ENCODE measurements around the gene DDI2. TPM values are rescaled to one million over a fixed set of nuclear protein-coding genes. Genes with fewer than 3 reads are reported as not detected.

The DDI2 gene
- total and polyA plus RNA-seq, 12 donors = 2.1 to 29.6 (median 23.9) TPM

DNA sequence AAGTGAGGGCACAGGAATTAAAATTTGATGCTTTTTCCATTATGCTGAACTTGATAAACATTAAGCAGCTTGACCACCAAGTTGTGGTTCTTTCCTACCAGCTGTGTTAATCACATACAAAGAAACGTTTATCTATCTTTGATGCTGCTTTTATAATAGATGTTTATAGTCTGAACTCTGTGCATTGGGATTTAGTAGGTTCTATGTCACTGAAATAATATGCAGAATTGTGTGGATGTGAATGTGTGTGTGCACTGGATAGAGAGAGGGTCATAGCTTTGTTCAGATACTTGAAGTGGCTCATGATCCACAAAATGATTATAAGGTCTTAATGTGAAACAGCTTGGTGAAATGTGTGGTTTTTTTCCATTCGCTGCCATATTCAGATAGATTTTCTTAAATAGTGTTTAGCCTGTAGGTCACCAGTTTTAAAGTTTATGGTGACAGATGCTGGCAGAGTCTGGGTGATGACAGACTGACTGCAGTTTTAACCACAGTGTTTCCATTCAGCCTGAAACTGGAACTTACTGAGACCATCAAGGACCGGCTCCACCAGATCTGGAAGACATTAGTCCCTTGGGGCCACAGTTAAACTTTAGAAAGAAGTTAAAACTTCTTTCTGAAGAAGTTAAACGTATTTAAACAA is 10.2 kb downstream of the DDI2 start:
- H3K27ac ChIP-seq = peak overlapping the region in 3 of 10 donors; percentile 17 to 34 (median 18)
- peaks cover 0 to 60% (median 15%) of the 10 kb centered on the region in 9 donors for H3K36me3 ChIP-seq
- H3K27me3 ChIP-seq = no peaks in the 10 kb centered on the region
- intact Hi-C loops (cut with DNase I) = no loop called here
- WGBS, 2 donors = 30 to 43% methylated on average over 4 of the region's 4 CpGs
- H3K4me1 ChIP-seq = peaks cover 2 to 64% (median 43%) of the 10 kb centered on the region in 9 donors
- H3K9me3 ChIP-seq = no peaks in the 10 kb centered on the region
- no peak overlapping the region for H3K4me3 ChIP-seq
- DNase-seq (no peak), ATAC-seq (peak in 5 of 8 donors; percentile 56 to 73 (median 59))
- TF ChIP-seq, protein P1, sequence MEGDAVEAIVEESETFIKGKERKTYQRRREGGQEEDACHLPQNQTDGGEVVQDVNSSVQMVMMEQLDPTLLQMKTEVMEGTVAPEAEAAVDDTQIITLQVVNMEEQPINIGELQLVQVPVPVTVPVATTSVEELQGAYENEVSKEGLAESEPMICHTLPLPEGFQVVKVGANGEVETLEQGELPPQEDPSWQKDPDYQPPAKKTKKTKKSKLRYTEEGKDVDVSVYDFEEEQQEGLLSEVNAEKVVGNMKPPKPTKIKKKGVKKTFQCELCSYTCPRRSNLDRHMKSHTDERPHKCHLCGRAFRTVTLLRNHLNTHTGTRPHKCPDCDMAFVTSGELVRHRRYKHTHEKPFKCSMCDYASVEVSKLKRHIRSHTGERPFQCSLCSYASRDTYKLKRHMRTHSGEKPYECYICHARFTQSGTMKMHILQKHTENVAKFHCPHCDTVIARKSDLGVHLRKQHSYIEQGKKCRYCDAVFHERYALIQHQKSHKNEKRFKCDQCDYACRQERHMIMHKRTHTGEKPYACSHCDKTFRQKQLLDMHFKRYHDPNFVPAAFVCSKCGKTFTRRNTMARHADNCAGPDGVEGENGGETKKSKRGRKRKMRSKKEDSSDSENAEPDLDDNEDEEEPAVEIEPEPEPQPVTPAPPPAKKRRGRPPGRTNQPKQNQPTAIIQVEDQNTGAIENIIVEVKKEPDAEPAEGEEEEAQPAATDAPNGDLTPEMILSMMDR (IDR thresholded peaks at IDR 0.05) = no peak

DNA sequence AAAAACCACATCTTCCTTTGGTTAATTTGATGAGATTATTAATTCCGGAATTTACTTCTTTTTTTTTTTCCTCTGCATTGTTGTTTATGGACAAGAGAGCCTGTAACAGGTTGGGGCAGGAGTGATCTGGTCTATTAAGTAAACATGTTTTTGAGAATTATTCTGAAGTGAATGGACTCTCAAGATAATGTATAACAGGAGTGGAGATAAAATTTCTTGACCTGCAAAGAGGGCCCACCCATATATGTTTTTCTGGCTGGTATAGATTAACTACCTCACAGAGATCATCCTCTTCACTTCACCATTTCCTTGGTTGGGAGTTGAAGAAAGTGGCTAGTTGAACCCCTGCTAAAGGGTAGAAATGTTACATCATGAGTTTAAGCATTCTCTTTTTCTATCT is 10.7 kb downstream of the DDI2 start:
- Histone ChIP-seq H3K27ac (peak overlapping the region in 2 of 10 donors; percentile 18 to 34), H3K36me3 (peaks cover 0 to 66% (median 17%) of the 10 kb centered on the region in 9 donors), H3K4me3 (no peak overlapping the region), H3K9me3 (no peaks in the 10 kb centered on the region), H3K4me1 (peaks cover 0 to 59% (median 38%) of the 10 kb centered on the region in 9 donors), H3K27me3 (no peaks in the 10 kb centered on the region)
- ATAC-seq = no peak
- intact Hi-C loops (cut with DNase I) = no loop called here
- 71 to 73% methylated on average over 1 of the region's 1 CpG for WGBS, 2 donors
- TF ChIP-seq, protein P1 (IDR thresholded peaks at IDR 0.05) = no peak
- DNase-seq = no peak

DNA sequence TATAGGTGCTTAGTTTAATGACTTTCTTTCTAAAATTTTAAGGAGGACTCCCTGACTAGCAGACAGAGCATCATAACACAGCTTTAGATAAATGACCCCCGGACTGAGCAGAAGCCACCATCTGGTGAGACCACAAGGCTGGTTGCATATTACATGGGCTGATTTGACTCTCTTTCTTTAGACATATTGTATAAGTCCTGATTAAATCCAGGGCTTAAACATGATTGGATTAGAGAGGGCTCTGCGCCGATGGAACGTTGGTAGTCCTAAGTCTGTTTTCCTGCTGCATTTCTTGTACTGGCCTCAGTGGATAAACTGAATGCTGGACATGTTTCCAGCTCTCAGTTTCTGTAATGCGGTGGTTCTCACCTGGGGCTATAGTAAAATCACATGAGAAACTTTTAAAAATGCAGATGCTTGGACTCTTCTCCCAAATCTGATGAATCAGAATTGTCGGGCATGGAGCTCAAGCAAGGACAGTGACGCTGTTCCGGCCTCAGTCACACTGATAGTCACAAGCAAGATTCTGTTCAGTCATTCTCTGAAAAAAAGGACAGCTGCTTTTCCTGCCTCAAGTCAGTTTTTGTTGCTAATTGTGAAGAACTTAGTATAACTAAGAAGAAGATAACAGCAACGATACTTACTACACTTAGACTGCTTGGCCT is 16.6 kb downstream of the DDI2 start:
- Histone ChIP-seq H3K4me1 (peaks cover 0 to 5% (median 0%) of the 10 kb centered on the region in 9 donors), H3K27me3 (no peaks in the 10 kb centered on the region), H3K4me3 (no peak overlapping the region), H3K9me3 (no peaks in the 10 kb centered on the region), H3K27ac (no peak overlapping the region), H3K36me3 (peaks cover 0 to 100% (median 53%) of the 10 kb centered on the region in 9 donors)
- TF ChIP-seq, protein P1 (IDR thresholded peaks at IDR 0.05) = no peak
- DNase-seq = no peak
- 92 to 94% methylated on average over 9 of the region's 9 CpGs for WGBS, 2 donors
- intact Hi-C loops (cut with DNase I) = no loop called here
- ATAC-seq = no peak

DNA sequence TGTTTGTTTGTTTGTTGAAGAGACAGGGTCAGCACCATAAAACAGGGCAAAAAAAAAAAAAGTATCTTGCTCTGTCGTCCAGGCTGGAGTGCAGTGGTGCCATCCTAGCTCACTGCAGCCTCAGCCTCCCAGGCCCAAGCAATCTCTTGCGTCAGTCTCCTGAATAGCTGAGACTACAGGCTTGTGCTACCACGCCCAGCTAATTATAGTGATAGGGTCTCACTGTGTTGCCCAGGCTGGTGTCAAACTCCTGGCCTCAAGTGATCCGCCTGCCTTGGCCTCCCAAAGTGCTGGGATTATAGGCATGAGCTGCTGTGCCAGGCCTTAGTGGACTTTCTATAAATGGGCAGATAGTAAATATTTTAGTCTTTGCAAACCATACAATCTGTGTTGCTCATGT is 19.2 kb downstream of the DDI2 start:
- no peak for DNase-seq
- no peak overlapping the region for H3K27ac ChIP-seq

More for the DNA sequence above, 19.2 kb downstream of the DDI2 start:
- intact Hi-C loops (cut with DNase I) = no loop called here
- ATAC-seq = no peak
- Histone ChIP-seq H3K4me1 (no peaks in the 10 kb centered on the region), H3K4me3 (no peak overlapping the region), H3K27me3 (no peaks in the 10 kb centered on the region), H3K36me3 (peaks cover 0 to 100% (median 62%) of the 10 kb centered on the region in 9 donors), H3K9me3 (no peaks in the 10 kb centered on the region)
- TF ChIP-seq, protein P1 (IDR thresholded peaks at IDR 0.05) = no peak
- WGBS, 2 donors = 92% methylated on average over 4 of the region's 4 CpGs

Data from heart right ventricle (tissue), 16 donors.